A673 (cell line): Measurements from ENCODE around the gene KRTAP5-1. TPM values are rescaled to one million over a fixed set of nuclear protein-coding genes. Genes with fewer than 3 reads are reported as not detected.
"Not testable (repeated sequence)": the region's sequence is repeated elsewhere in the genome, so short reads cannot be mapped to it uniquely, and the experiment has no call there.

Source experiments
- BruUV-seq: library from RNA; stranded (reverse); fragments of 400-500 nt; replicated peaks from 2 replicates; lab custom pipeline; 2021; lab: Mats Ljungman, UMichigan
- CTCF ChIA-PET: fragments of 300-600 bp; sonication (Branson Sonifier 250); formaldehyde crosslinking; loops from one replicate; lab custom pipeline; 2022; ENCODE audit warnings: antibody characterized with exemption; lab: Charles Lee
- POLR2A ChIA-PET: fragments of 300-600 bp; sonication (Branson Sonifier 250); formaldehyde crosslinking; loops from one replicate; lab custom pipeline; 2022; ENCODE audit warnings: antibody characterized with exemption; ENCODE audit not compliant: low non-redundant PET; lab: Charles Lee
- DNase-seq: peaks from one replicate; pipeline ENCODE4 v3.0.0-alpha.2; 2015; ENCODE audit warnings: low spot score
- H3K27ac ChIP-seq: fragments of 200-600 bp; sonication (generic); 2 replicates; pipeline ENCODE4 v1.5.1; 2016; ENCODE audit warnings: mixed run types, low read depth, mild to moderate bottlenecking, mixed read lengths, antibody characterized with exemption, low read length; ENCODE audit not compliant: poor library complexity, severe bottlenecking
- H3K27me3 ChIP-seq: fragments of 200-600 bp; sonication (generic); replicated peaks from 2 replicates; pipeline ENCODE4 v1.6.1; 2017; ENCODE audit warnings: mixed run types, low read depth, mild to moderate bottlenecking, mixed read lengths, antibody characterized with exemption, low read length; ENCODE audit not compliant: insufficient read depth, poor library complexity
- H3K36me3 ChIP-seq: fragments of 200-600 bp; sonication (generic); 2 replicates; pipeline ENCODE4 v1.6.1; 2016; ENCODE audit warnings: mixed run types, mild to moderate bottlenecking, mixed read lengths, antibody characterized with exemption, low read length; ENCODE audit not compliant: insufficient read depth, poor library complexity, severe bottlenecking
- H3K4me1 ChIP-seq: fragments of 200-600 bp; sonication (generic); 2 replicates; pipeline ENCODE4 v1.6.1; 2017; ENCODE audit warnings: mixed run types, mild to moderate bottlenecking, mixed read lengths, antibody characterized with exemption, low read length; ENCODE audit not compliant: insufficient read depth, poor library complexity, severe bottlenecking
- H3K4me3 ChIP-seq: fragments of 200-600 bp; sonication (generic); 2 replicates; pipeline ENCODE4 v1.5.1; 2016; ENCODE audit warnings: low read depth, mixed run types, mild to moderate bottlenecking, mixed read lengths, low read length; ENCODE audit not compliant: poor library complexity, severe bottlenecking
- H3K9me3 ChIP-seq: fragments of 200-600 bp; sonication (generic); 2 replicates; pipeline ENCODE4 v1.6.1; 2016; ENCODE audit warnings: mixed run types, low read depth, mild to moderate bottlenecking, mixed read lengths, antibody characterized with exemption, low read length; ENCODE audit not compliant: poor library complexity, severe bottlenecking
- EZH2 ChIP-seq: fragments of 200-600 bp; sonication (generic); IDR thresholded peaks from 2 replicates; pipeline ENCODE4 v1.6.1; 2017; ENCODE audit warnings: borderline replicate concordance, low read depth, mild to moderate bottlenecking, mixed read lengths, antibody characterized with exemption, low read length; ENCODE audit not compliant: poor library complexity, severe bottlenecking
- intact Hi-C: fragments of 100-400 bp; cut with micrococcal nuclease; formaldehyde crosslinking; loops from one replicate; pipeline ENCODE4 v1.10.0; 2022; ENCODE audit not compliant: unreplicated experiment
- total RNA-seq: library from RNA; stranded (reverse); gene quantifications from 2 replicates; pipeline ENCODE4 v1.2.3, GENCODE V29; 2021
- TF ChIP-seq, protein P1 (sequence below): fragments of 300-800, 200-600 bp; sonication (generic); conservative IDR thresholded peaks from 2 replicates; pipeline ENCODE4 v1.5.1; 2017; ENCODE audit warnings: low read depth, mild to moderate bottlenecking, antibody characterized with exemption, low read length, moderate library complexity, mixed read lengths

The KRTAP5-1 gene
- total RNA-seq, 1 experiment from 2014 or later: not detected

DNA sequence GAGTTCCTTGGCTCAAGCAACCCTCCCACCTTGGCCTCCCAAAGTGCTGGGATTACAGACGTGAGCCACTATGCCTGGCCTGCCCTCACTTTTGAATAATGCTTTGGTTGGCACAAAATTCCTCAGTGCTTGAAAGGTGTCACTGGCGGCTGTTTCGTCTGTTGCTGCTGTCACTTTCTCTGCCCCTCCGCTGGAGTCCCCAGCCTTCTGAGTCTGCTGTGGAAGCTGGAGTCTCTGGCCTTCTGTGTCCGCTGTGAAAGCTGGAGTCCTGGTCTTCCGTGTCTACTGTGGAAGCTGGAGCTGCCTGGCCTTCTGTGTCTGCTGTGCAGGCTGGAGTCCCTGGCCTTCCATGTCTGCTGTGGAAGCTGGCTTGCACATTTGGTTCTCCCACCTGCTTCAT lies 4.9 kb upstream of the KRTAP5-1 start:
- TF ChIP-seq, protein P1, sequence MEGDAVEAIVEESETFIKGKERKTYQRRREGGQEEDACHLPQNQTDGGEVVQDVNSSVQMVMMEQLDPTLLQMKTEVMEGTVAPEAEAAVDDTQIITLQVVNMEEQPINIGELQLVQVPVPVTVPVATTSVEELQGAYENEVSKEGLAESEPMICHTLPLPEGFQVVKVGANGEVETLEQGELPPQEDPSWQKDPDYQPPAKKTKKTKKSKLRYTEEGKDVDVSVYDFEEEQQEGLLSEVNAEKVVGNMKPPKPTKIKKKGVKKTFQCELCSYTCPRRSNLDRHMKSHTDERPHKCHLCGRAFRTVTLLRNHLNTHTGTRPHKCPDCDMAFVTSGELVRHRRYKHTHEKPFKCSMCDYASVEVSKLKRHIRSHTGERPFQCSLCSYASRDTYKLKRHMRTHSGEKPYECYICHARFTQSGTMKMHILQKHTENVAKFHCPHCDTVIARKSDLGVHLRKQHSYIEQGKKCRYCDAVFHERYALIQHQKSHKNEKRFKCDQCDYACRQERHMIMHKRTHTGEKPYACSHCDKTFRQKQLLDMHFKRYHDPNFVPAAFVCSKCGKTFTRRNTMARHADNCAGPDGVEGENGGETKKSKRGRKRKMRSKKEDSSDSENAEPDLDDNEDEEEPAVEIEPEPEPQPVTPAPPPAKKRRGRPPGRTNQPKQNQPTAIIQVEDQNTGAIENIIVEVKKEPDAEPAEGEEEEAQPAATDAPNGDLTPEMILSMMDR: no peak
- TF ChIP-seq EZH2: no peak
- BruUV-seq: no TSS peak
- H3K27me3 ChIP-seq: no peaks in the 10 kb centered on the region
- no peaks in the 10 kb centered on the region for H3K4me1 ChIP-seq
- DNase-seq: no peak
- no peaks in the 10 kb centered on the region for H3K9me3 ChIP-seq
- no peak overlapping the region for H3K27ac ChIP-seq
- ChIA-PET CTCF (no interaction called here), POLR2A (no interaction called here)
- intact Hi-C loops: no loop called here
- H3K4me3 ChIP-seq: no peak overlapping the region
- H3K36me3 ChIP-seq: no peaks in the 10 kb centered on the region

DNA sequence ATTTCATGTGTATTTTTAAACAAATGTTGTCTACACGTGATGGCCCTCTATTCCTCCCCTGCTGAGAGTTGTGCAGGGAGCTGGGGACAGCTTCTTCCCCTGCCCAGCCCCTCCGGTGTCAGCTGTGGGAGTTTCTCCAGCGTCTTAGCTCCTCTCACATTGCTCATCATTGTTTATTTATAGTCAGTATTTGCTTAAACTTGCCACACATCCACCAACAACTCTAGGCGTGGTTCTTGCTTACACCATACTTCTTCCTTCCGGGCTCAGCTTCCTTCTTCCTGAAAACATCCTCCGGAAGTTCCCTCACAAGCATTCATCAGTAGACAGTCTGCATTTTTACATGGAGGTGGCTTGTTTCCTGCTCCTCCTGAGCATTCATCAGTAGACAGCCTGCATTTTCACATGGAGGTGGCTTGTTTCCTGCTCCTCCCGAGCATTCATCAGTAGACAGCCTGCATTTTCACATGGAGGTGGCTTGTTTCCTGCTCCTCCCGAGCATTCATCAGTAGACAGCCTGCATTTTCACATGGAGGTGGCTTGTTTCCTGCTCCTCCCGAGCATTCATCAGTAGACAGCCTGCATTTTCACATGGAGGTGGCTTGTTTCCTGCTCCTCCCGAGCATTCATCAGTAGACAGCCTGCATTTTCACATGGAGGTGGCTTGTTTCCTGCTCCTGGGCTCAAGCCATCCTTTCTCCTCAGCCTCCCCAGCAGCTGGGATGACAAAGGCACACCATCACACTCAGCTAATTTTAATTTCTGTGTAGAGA lies 4.3 kb upstream of the KRTAP5-1 start:
- DNase-seq, H3K27ac ChIP-seq, POLR2A ChIA-PET, BruUV-seq, intact Hi-C loops, H3K4me1 ChIP-seq, CTCF ChIA-PET, H3K27me3 ChIP-seq, H3K9me3 ChIP-seq, H3K4me3 ChIP-seq, H3K36me3 ChIP-seq: not testable (repeated sequence)

DNA sequence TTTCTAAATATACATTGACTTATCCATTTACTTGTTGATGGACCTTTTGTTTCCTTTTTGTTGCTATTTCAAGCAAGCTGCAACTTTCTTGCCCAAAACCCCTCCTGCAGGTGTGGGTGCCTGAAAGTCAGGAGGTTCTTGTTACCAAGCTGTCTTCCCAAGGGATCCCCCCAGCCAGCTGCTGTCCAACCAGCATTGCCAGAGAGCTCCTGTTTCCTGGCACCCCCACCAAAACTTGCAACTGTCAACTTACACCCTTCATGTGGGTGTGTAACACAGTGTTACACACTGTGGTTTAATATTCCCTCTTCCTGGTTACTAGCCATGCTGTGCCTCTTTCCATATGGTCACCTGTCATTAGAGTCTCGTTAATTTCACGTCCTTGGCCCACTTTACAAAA lies 1.6 kb upstream of the KRTAP5-1 start:
- H3K4me1 ChIP-seq: no peaks in the 10 kb centered on the region
- BruUV-seq: no TSS peak
- no peak for DNase-seq
- TF ChIP-seq EZH2: no peak
- TF ChIP-seq, protein P1: no peak
- no peak overlapping the region for H3K4me3 ChIP-seq
- CTCF ChIA-PET: no interaction called here
- POLR2A ChIA-PET: no interaction called here
- H3K27me3 ChIP-seq: no peaks in the 10 kb centered on the region
- H3K36me3 ChIP-seq: no peaks in the 10 kb centered on the region
- H3K9me3 ChIP-seq: no peaks in the 10 kb centered on the region
- intact Hi-C loops: no loop called here
- H3K27ac ChIP-seq: no peak overlapping the region

DNA sequence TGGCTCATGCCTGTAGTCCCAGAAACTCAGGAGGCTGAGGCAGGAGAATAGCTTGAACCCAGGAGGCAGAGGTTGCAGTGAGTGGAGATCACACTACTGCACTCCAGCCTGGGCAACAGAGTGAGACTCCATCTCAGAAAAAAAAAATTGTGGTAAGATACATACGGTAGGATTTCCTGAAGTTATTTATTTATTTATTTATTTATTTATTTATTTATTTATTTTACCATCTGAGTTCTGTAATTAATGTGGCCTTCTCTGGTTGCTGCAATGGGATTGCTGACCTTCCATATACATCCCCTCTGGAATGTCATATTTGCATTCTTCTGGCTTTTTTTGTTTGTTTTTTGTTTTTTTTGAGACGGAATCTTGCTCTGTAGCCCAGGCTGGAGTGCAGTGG lies 2.2 kb downstream of the KRTAP5-1 start:
- POLR2A ChIA-PET, H3K4me1 ChIP-seq, H3K4me3 ChIP-seq, H3K27ac ChIP-seq, DNase-seq, H3K9me3 ChIP-seq, H3K27me3 ChIP-seq, BruUV-seq, H3K36me3 ChIP-seq, intact Hi-C loops, CTCF ChIA-PET: not testable (repeated sequence)
